H1 (cell line): Measurements from ENCODE around the gene INHA. TPM values are rescaled to one million over a fixed set of nuclear protein-coding genes. Genes with fewer than 3 reads are reported as not detected.

ENCODE experiments used
- CTCF ChIA-PET: fragments of 300-600 bp; sonication (Branson Sonifier 250); formaldehyde crosslinking; loops from one replicate; lab custom pipeline; 2021; ENCODE audit not compliant: partially characterized antibody; lab: Charles Lee
- POLR2A ChIA-PET: fragments of 300-600 bp; sonication (Branson Sonifier 250); formaldehyde crosslinking; loops from one replicate; lab custom pipeline; 2021; ENCODE audit warnings: inconsistent platforms; ENCODE audit not compliant: partially characterized antibody; lab: Charles Lee
- DNase-seq, 2 experiments: peaks; one replicate each; pipeline versions ENCODE4 v3.0.0 to v3.0.0-alpha.2; 2010 to 2022; ENCODE audit warnings: low spot score in 2 of 2, low read depth in 1 of 2, mixed read lengths in 1 of 2
- FAIRE-seq: peaks from 2 replicates; lab custom pipeline; 2011; peaks lifted over from hg19 to GRCh38; lab: Jason Lieb, UNC
- H2AFZ ChIP-seq: 2 replicates; pipeline ENCODE4 v1.8.1; 2012; ENCODE audit warnings: low read length, inconsistent platforms
- H2AK5ac ChIP-seq: 2 replicates; pipeline ENCODE4 v1.6.1; 2013; ENCODE audit warnings: low read depth, low read length
- H2BK120ac ChIP-seq: replicated peaks from 2 replicates; pipeline ENCODE3; 2013; ENCODE audit warnings: low read depth, low read length, inconsistent platforms
- H2BK12ac ChIP-seq: 2 replicates; pipeline ENCODE4 v1.6.1; 2013; ENCODE audit warnings: low read depth, low read length
- H2BK15ac ChIP-seq: 2 replicates; pipeline ENCODE4 v1.6.1; 2013; ENCODE audit warnings: low read length
- H2BK20ac ChIP-seq: 2 replicates; pipeline ENCODE4 v1.6.1; 2013; ENCODE audit warnings: low read length
- H2BK5ac ChIP-seq: 2 replicates; pipeline ENCODE4 v1.6.1; 2013; ENCODE audit warnings: low read depth, low read length
- H3K14ac ChIP-seq: 2 replicates; pipeline ENCODE4 v1.6.1; 2013; ENCODE audit warnings: inconsistent platforms; ENCODE audit not compliant: insufficient read length
- H3K18ac ChIP-seq: 2 replicates; pipeline ENCODE4 v1.6.1; 2013; ENCODE audit warnings: low read length; ENCODE audit errors: extremely low read depth
- H3K23ac ChIP-seq: 2 replicates; pipeline ENCODE4 v1.6.1; 2013; ENCODE audit warnings: inconsistent platforms; ENCODE audit not compliant: insufficient read length
- H3K23me2 ChIP-seq: 2 replicates; pipeline ENCODE4 v1.6.1; 2013; ENCODE audit warnings: low read depth, low read length
- H3K27ac ChIP-seq: 2 replicates; pipeline ENCODE4 v1.6.1; 2011; ENCODE audit warnings: low read depth, low read length, inconsistent platforms
- H3K27me3 ChIP-seq, 4 experiments: replicated peaks in 1 of 4; 1 replicate in 1 of 4; 2 replicates in 3 of 4; pipeline versions ENCODE4 v1.6.1 to v1.8.1; 2011 to 2013; ENCODE audit warnings: low read length in 3 of 4, mild to moderate bottlenecking in 3 of 4, inconsistent platforms in 2 of 4, mixed read lengths in 2 of 4, moderate library complexity in 1 of 4; ENCODE audit not compliant: control insufficient read depth in 3 of 4, insufficient read depth in 3 of 4; ENCODE audit errors: extremely low read depth in 1 of 4
- H3K36me3 ChIP-seq, 4 experiments: 2 replicates each; pipeline versions ENCODE4 v1.6.1 to v1.8.1; 2011 to 2013; ENCODE audit warnings: mild to moderate bottlenecking in 4 of 4, low read length in 3 of 4, moderate library complexity in 2 of 4, control low read depth in 1 of 4, inconsistent platforms in 1 of 4; ENCODE audit not compliant: insufficient read depth in 4 of 4, control insufficient read depth in 2 of 4
- H3K4ac ChIP-seq: replicated peaks from 2 replicates; pipeline ENCODE3; 2013; ENCODE audit warnings: low read length, low read depth, mixed read lengths, inconsistent platforms; ENCODE audit not compliant: insufficient read length
- H3K4me1 ChIP-seq, 4 experiments: replicated peaks in 1 of 4; 1 replicate in 1 of 4; 2 replicates in 3 of 4; pipeline versions ENCODE4 v1.6.1 to v1.8.1; 2011 to 2013; ENCODE audit warnings: low read length in 3 of 4, inconsistent platforms in 2 of 4, mixed read lengths in 1 of 4; ENCODE audit not compliant: insufficient read depth in 4 of 4, control insufficient read depth in 3 of 4
- H3K4me2 ChIP-seq, 2 experiments: 2 replicates each; pipeline versions ENCODE4 v1.6.1 to v1.8.1; 2011 to 2013; ENCODE audit warnings: low read depth in 2 of 2, low read length in 2 of 2, control low read depth in 1 of 2, inconsistent platforms in 1 of 2, mild to moderate bottlenecking in 1 of 2; ENCODE audit not compliant: insufficient read depth in 1 of 2
- H3K4me3 ChIP-seq, 4 experiments: fragments of 200-600, 300-600 bp in 1 of 4; sonication (generic), shearing (Covaris generic), sonication (Bioruptor Twin) in 1 of 4; 2 replicates each; pipeline versions ENCODE4 v1.5.1 to v1.8.1; 2011 to 2016; ENCODE audit warnings: low read length in 4 of 4, low read depth in 3 of 4, control low read depth in 2 of 4, inconsistent platforms in 2 of 4, mild to moderate bottlenecking in 2 of 4, mixed read lengths in 1 of 4, moderate library complexity in 1 of 4; ENCODE audit not compliant: insufficient read depth in 2 of 4; ENCODE audit errors: extremely low read depth in 1 of 4
- H3K56ac ChIP-seq: replicated peaks from 2 replicates; pipeline ENCODE3; 2013; ENCODE audit warnings: low read depth, mild to moderate bottlenecking, mixed read lengths, low read length, inconsistent platforms; ENCODE audit not compliant: insufficient read length
- H3K79me1 ChIP-seq: 2 replicates; pipeline ENCODE4 v1.6.1; 2013; ENCODE audit warnings: low read depth, low read length, control low read depth
- H3K79me2 ChIP-seq, 2 experiments: 2 replicates each; pipeline versions ENCODE4 v1.6.1 to v1.8.1; 2012 to 2013; ENCODE audit warnings: low read length in 2 of 2, mild to moderate bottlenecking in 2 of 2, inconsistent platforms in 1 of 2; ENCODE audit not compliant: insufficient read depth in 2 of 2, control insufficient read depth in 1 of 2
- H3K9ac ChIP-seq, 4 experiments: replicated peaks in 1 of 4; 1 replicate in 1 of 4; 2 replicates in 3 of 4; pipeline versions ENCODE4 v1.6.1 to v1.8.1; 2011 to 2013; ENCODE audit warnings: low read depth in 3 of 4, low read length in 3 of 4, control low read depth in 2 of 4, mild to moderate bottlenecking in 2 of 4, moderate library complexity in 2 of 4, inconsistent platforms in 1 of 4; ENCODE audit errors: extremely low read depth in 1 of 4
- H3K9me3 ChIP-seq, 2 experiments: 2 replicates each; pipeline versions ENCODE4 v1.6.1 to v1.8.1; 2012 to 2013; ENCODE audit warnings: mild to moderate bottlenecking in 2 of 2, moderate library complexity in 2 of 2, control low read depth in 1 of 2, inconsistent platforms in 1 of 2, low read depth in 1 of 2, low read length in 1 of 2, mixed read lengths in 1 of 2; ENCODE audit not compliant: insufficient read depth in 2 of 2
- H4K20me1 ChIP-seq, 2 experiments: replicated peaks in 1 of 2; 2 replicates each; pipeline versions ENCODE3 to v1.8.1; 2011 to 2013; ENCODE audit warnings: inconsistent platforms in 2 of 2, low read length in 2 of 2, mild to moderate bottlenecking in 1 of 2; ENCODE audit not compliant: insufficient read depth in 2 of 2, control insufficient read depth in 1 of 2
- H4K5ac ChIP-seq: 2 replicates; pipeline ENCODE4 v1.6.1; 2013; ENCODE audit warnings: low read length, low read depth, mixed read lengths, inconsistent platforms; ENCODE audit not compliant: insufficient read length
- H4K8ac ChIP-seq: 2 replicates; pipeline ENCODE4 v1.8.0; 2013; ENCODE audit warnings: mild to moderate bottlenecking, moderate library complexity, low read length, inconsistent platforms; ENCODE audit not compliant: insufficient read depth; ENCODE audit errors: extremely low read depth
- H4K91ac ChIP-seq: replicated peaks from 2 replicates; pipeline ENCODE3; 2013; ENCODE audit warnings: low read length, mixed read lengths, inconsistent platforms; ENCODE audit not compliant: insufficient read length
- ASH2L ChIP-seq: fragments of 200-600, 300-600 bp; sonication (generic); IDR thresholded peaks from one replicate; pipeline ENCODE4 v1.7.1; 2017; ENCODE audit warnings: low read length
- HDAC2 ChIP-seq, 2 experiments: fragments of 300-600 bp in 1 of 2; sonication (generic) in 1 of 2; IDR thresholded peaks; 2 replicates each; pipeline ENCODE4 v1.6.1; 2011 to 2012; ENCODE audit warnings: low read depth in 2 of 2, low read length in 2 of 2, mild to moderate bottlenecking in 2 of 2, moderate library complexity in 2 of 2, borderline replicate concordance in 1 of 2, inconsistent platforms in 1 of 2
- SIN3A ChIP-seq, 2 experiments: IDR thresholded peaks in 1 of 2; conservative IDR thresholded peaks in 1 of 2; 2 replicates each; pipeline ENCODE4 v1.6.1; 2011 to 2012; ENCODE audit warnings: low read length in 2 of 2, improper control_type of control experiment in 1 of 2, low read depth in 1 of 2, mild to moderate bottlenecking in 1 of 2
- WGBS, 2 experiments: shearing (Covaris generic) in 1 of 2; methylation state at CpG; one replicate each; pipeline versions ENCODE4 v1.1.6 to v1.1.7; 2013 to 2015; ENCODE audit warnings: low lambda C conversion rate in 2 of 2, mixed read lengths in 2 of 2, inconsistent platforms in 1 of 2, low coverage in 1 of 2, missing lambda C conversion rate in 1 of 2; ENCODE audit not compliant: insufficient replicate concordance in 2 of 2, insufficient coverage in 1 of 2, insufficient read length in 1 of 2; ENCODE audit errors: extremely low coverage in 1 of 2, missing lambda C conversion rate in 1 of 2; 5-methylcytosine and 5-hydroxymethylcytosine counted together
- polyA plus RNA-seq, 7 experiments: library from polyadenylated mRNA; depleted of rRNA in 3 of 7; stranded (reverse) in 5 of 7; unstranded in 2 of 7; fragments of >200 nt in 5 of 7; fragments of 200-250 nt in 2 of 7; gene quantifications; 1 replicate in 5 of 7; 2 replicates in 1 of 7; 4 replicates in 1 of 7; pipeline versions ENCODE4 v1.2.1 to v1.2.3, GENCODE V29; 2011 to 2013; ENCODE audit warnings: missing spikeins in 2 of 7, mixed read lengths in 2 of 7
- total RNA-seq: library from RNA; stranded (reverse); fragmentation: NEBNext Ultra II Directional; extraction: Animal tissue kit (Norgen Biotek cat#: 25700); gene quantifications from 2 replicates; pipeline ENCODE4 v1.2.1, GENCODE V29; 2021
- TF ChIP-seq, protein P1 (sequence below): IDR thresholded peaks from 2 replicates; pipeline ENCODE4 v1.6.1; 2012; ENCODE audit warnings: inconsistent platforms
- TF ChIP-seq, protein P2 (sequence below): IDR thresholded peaks from 2 replicates; pipeline ENCODE4 v1.6.1; 2011; ENCODE audit warnings: low read depth, mild to moderate bottlenecking, low read length; ENCODE audit not compliant: insufficient read depth

INHA gene
- total and polyA plus RNA-seq, 2 of the 8 experiments (the other 6 are each of a cell fraction or from before 2014, with no cell fraction given), result 0.65 to 2.7 TPM

DNA sequence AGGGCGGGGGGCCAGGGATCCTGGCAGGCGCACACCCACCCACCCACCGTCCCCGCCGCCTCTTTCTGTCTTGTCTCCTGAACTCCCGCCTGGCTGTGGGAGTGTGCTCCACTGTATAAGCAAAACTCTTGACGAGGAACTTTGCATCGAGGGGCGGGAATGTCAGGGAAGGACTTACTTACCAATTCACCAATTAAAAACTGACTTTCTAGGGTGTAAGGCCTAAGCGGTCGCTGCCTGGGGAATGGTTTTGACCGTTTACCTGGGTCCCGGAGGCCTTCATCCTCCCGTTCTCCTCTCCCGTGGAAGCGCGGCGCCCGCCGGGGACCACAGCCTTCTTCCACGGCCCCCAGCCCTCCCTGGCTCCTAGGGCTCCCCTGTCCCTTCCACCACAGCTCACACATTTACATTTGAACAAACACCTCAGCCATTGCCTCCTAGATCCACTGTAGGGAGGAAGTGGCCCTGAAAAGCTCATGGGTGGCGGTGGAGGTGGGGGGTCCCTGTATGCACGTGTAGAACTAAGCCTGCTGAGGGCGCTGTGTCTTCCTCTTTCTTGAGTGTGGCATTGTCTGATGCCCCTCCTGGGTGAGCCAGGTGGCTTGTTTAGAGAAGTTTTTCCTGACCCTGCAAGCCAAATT is 49.0 kb upstream of the INHA start:
- H3K23me2 ChIP-seq, result peaks cover 2% of the 10 kb centered on the region; the same call in 1 of the 2 replicates
- ChIA-PET POLR2A (interaction anchor here (0.6 to 2.7 kb wide), 12 partner anchors 12 to 55 kb away, joined by 3 to 10 read pairs (median 6); partner anchors contain the start of genes CHPF, GMPPA and TMEM198), CTCF (interaction anchor here (0.6 to 113.1 kb wide), 20 partner anchors 10 to 633 kb away, joined by 3 to 7248 read pairs (median 4); partner anchors contain the start of genes ASIC4, DES, DNPEP and GMPPA)
- peak overlapping the region; percentile 41; the same call in 1 of the 2 replicates for H2BK5ac ChIP-seq
- FAIRE-seq (no peak), DNase-seq (no peak)
- peak overlapping the region; percentile 63; the same call in 1 of the 2 replicates for H2BK12ac ChIP-seq
- H2AFZ ChIP-seq, result peak overlapping the region; percentile 46; the same call in 1 of the 2 replicates
- H3K4ac ChIP-seq, result peak overlapping the region; percentile 49
- H3K9ac ChIP-seq, result peak overlapping the region in 1 of 4 experiments; percentile 51; a peak in 1 of 7 replicates
- H3K14ac ChIP-seq, result no peak overlapping the region
- H3K23ac ChIP-seq, result no peak overlapping the region
- peak overlapping the region; percentile 9; the same call in 1 of the 2 replicates for H2BK20ac ChIP-seq
- H4K91ac ChIP-seq, result peak overlapping the region; percentile 76
- H3K27me3 ChIP-seq, result peaks cover 0 to 9% (median 3%) of the 10 kb centered on the region in 4 experiments; a peak in 2 of 7 replicates
- H3K56ac ChIP-seq, result no peak overlapping the region
- 10% methylated on average over 21 of the region's 24 CpGs; no CpG with 5 or more reads in 1 of the 2 experiments for WGBS, 2 experiments
- no peaks in the 10 kb centered on the region for H4K20me1 ChIP-seq
- H3K79me1 ChIP-seq, result no peaks in the 10 kb centered on the region
- peak overlapping the region; percentile 76; the same call in 1 of the 2 replicates for H3K18ac ChIP-seq
- H2AK5ac ChIP-seq, result no peak overlapping the region
- H4K8ac ChIP-seq, result 0 out of 2 replicates have a peak overlapping the region, but pooled peaks have one; percentile 16
- no peaks in the 10 kb centered on the region for H3K36me3 ChIP-seq
- peak overlapping the region; percentile 18 for H4K5ac ChIP-seq
- H3K4me3 ChIP-seq, result peak overlapping the region; percentile 38 to 63 (median 52)
- no peak overlapping the region for H2BK15ac ChIP-seq
- H3K4me1 ChIP-seq, result peaks cover 0 to 27% (median 19%) of the 10 kb centered on the region in 4 experiments; a peak in 6 of 7 replicates
- H3K4me2 ChIP-seq, result peak overlapping the region; percentile 81 to 92
- H3K9me3 ChIP-seq, result no peaks in the 10 kb centered on the region
- no peak overlapping the region for H3K27ac ChIP-seq
- H2BK120ac ChIP-seq, result peak overlapping the region; percentile 58
- H3K79me2 ChIP-seq, result no peaks in the 10 kb centered on the region
- TF ChIP-seq SIN3A (conservative IDR thresholded peaks at IDR 0.05 in 1 of 2, IDR thresholded peaks at IDR 0.05 in 1 of 2; ENCODE audit: low read depth in 1 of 2, low read length in 2 of 2) (no peak), HDAC2 (IDR thresholded peaks at IDR 0.05; ENCODE audit: borderline replicate concordance in 1 of 2, low read depth in 2 of 2, low read length in 2 of 2) (peak in 1 of 2 experiments; percentile 64; a peak in 1 of 4 replicates), ASH2L (no peak)
- TF ChIP-seq, protein P1, sequence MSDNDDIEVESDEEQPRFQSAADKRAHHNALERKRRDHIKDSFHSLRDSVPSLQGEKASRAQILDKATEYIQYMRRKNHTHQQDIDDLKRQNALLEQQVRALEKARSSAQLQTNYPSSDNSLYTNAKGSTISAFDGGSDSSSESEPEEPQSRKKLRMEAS, result peak; percentile 83
- TF ChIP-seq, protein P2, sequence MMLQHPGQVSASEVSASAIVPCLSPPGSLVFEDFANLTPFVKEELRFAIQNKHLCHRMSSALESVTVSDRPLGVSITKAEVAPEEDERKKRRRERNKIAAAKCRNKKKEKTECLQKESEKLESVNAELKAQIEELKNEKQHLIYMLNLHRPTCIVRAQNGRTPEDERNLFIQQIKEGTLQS, result no peak
